Measurements from ENCODE around the gene CLSTN2.

GRCh38 chr3:140432229-140432669, 497.3 kb downstream of the CLSTN2 start:
- TF ChIP-seq, protein P1, sequence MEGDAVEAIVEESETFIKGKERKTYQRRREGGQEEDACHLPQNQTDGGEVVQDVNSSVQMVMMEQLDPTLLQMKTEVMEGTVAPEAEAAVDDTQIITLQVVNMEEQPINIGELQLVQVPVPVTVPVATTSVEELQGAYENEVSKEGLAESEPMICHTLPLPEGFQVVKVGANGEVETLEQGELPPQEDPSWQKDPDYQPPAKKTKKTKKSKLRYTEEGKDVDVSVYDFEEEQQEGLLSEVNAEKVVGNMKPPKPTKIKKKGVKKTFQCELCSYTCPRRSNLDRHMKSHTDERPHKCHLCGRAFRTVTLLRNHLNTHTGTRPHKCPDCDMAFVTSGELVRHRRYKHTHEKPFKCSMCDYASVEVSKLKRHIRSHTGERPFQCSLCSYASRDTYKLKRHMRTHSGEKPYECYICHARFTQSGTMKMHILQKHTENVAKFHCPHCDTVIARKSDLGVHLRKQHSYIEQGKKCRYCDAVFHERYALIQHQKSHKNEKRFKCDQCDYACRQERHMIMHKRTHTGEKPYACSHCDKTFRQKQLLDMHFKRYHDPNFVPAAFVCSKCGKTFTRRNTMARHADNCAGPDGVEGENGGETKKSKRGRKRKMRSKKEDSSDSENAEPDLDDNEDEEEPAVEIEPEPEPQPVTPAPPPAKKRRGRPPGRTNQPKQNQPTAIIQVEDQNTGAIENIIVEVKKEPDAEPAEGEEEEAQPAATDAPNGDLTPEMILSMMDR (IDR thresholded peaks at IDR 0.05 in 2 of 3, conservative IDR thresholded peaks at IDR 0.05 in 1 of 3; ENCODE audit: borderline replicate concordance in 1 of 3, insufficient read depth in 1 of 3, low read depth in 2 of 3, low read length in 2 of 3): no peak
- TF ChIP-seq RAD21 (IDR thresholded peaks at IDR 0.05; ENCODE audit: low read depth) (no peak), TCF7L2 (IDR thresholded peaks at IDR 0.05; ENCODE audit: borderline replicate concordance, extremely low read depth, insufficient read depth, insufficient read length) (no peak), SRF (IDR thresholded peaks at IDR 0.05; ENCODE audit: low read depth) (no peak), POLR2AphosphoS5 (IDR thresholded peaks at IDR 0.05; ENCODE audit: low read depth, low read length) (no peak), EGR1 (IDR thresholded peaks at IDR 0.05; ENCODE audit: low read depth) (no peak), YY1 (IDR thresholded peaks at IDR 0.05; ENCODE audit: extremely low read depth, insufficient replicate concordance, low read depth, low read length) (no peak)

Measured in HCT116 (cell line).